IMR-90 (cell line): Measurements from ENCODE around the gene CREG2. TPM values are rescaled to one million over a fixed set of nuclear protein-coding genes. Genes with fewer than 3 reads are reported as not detected.

Experiments used
- ATAC-seq: fragments of 200-7000 bp; cut with Tn5 transposase; 2 replicates; pipeline ENCODE4 v1.9.1; 2020; ENCODE audit warnings: low read depth, mild to moderate bottlenecking, moderate library complexity
- BruUV-seq: library from RNA; stranded (reverse); fragments of 400-500 nt; replicated peaks from 2 replicates; lab custom pipeline; 2021; lab: Mats Ljungman, UMichigan
- CTCF ChIA-PET: fragments of 300-600 bp; formaldehyde crosslinking; extraction: SDS; loops from one replicate; lab custom pipeline; 2021; ENCODE audit warnings: antibody characterized with exemption; lab: Yijun Ruan, JAX
- POLR2A ChIA-PET: fragments of 300-600 bp; sonication (Branson Sonifier 250); formaldehyde crosslinking; loops from one replicate; lab custom pipeline; 2022; ENCODE audit warnings: antibody characterized with exemption; ENCODE audit not compliant: unreplicated experiment; lab: Charles Lee
- DNase-seq: peaks from one replicate; pipeline ENCODE4 v3.0.0; 2013
- H2AFZ ChIP-seq: replicated peaks from 2 replicates; pipeline ENCODE3; 2013; ENCODE audit warnings: low read length, mild to moderate bottlenecking; ENCODE audit not compliant: poor library complexity
- H2AK5ac ChIP-seq: 2 replicates; pipeline ENCODE4 v1.6.1; 2013; ENCODE audit warnings: low read depth, low read length, inconsistent platforms
- H2AK9ac ChIP-seq: replicated peaks from 2 replicates; pipeline ENCODE3; 2013; ENCODE audit warnings: mild to moderate bottlenecking, low read depth, low read length, moderate library complexity; ENCODE audit not compliant: poor library complexity
- H2BK120ac ChIP-seq: 2 replicates; pipeline ENCODE4 v1.6.1; 2013; ENCODE audit warnings: low read depth, low read length, inconsistent platforms
- H2BK15ac ChIP-seq: 3 replicates; pipeline ENCODE4 v1.6.1; 2013; ENCODE audit warnings: low read depth, low read length, inconsistent platforms
- H2BK20ac ChIP-seq: 2 replicates; pipeline ENCODE4 v1.6.1; 2013; ENCODE audit warnings: low read depth, mild to moderate bottlenecking, inconsistent platforms, low read length, moderate library complexity
- H2BK5ac ChIP-seq: 2 replicates; pipeline ENCODE4 v1.6.1; 2013; ENCODE audit warnings: mild to moderate bottlenecking, low read depth, low read length, inconsistent platforms; ENCODE audit not compliant: poor library complexity, severe bottlenecking
- H3K14ac ChIP-seq: replicated peaks from 2 replicates; pipeline ENCODE4 v1.6.1; 2013; ENCODE audit warnings: low read depth, low read length, inconsistent platforms
- H3K18ac ChIP-seq: 2 replicates; pipeline ENCODE4 v1.6.1; 2013; ENCODE audit warnings: low read depth, low read length, control low read depth
- H3K23ac ChIP-seq: 2 replicates; pipeline ENCODE4 v1.6.1; 2013; ENCODE audit warnings: low read depth, low read length, inconsistent platforms
- H3K27ac ChIP-seq: 2 replicates; pipeline ENCODE4 v1.5.1; 2013; ENCODE audit warnings: mild to moderate bottlenecking, control low read depth, low read length; ENCODE audit not compliant: insufficient read depth
- H3K27me3 ChIP-seq: 2 replicates; pipeline ENCODE4 v1.6.1; 2013; ENCODE audit warnings: low read length; ENCODE audit not compliant: control insufficient read depth, insufficient read depth
- H3K36me3 ChIP-seq: 2 replicates; pipeline ENCODE4 v1.6.1; 2013; ENCODE audit warnings: low read length, mixed read lengths; ENCODE audit not compliant: control insufficient read depth, insufficient read depth
- H3K4ac ChIP-seq: 2 replicates; pipeline ENCODE4 v1.6.1; 2013; ENCODE audit warnings: low read depth, low read length, inconsistent platforms
- H3K4me1 ChIP-seq: 2 replicates; pipeline ENCODE4 v1.6.1; 2013; ENCODE audit warnings: low read length, mixed read lengths; ENCODE audit not compliant: control insufficient read depth, insufficient read depth
- H3K4me2 ChIP-seq: 2 replicates; pipeline ENCODE4 v1.6.1; 2013; ENCODE audit warnings: low read depth, mild to moderate bottlenecking, control low read depth, low read length, moderate library complexity
- H3K4me3 ChIP-seq: 2 replicates; pipeline ENCODE4 v1.5.1; 2013; ENCODE audit warnings: low read depth, mild to moderate bottlenecking, control low read depth, low read length, moderate library complexity; ENCODE audit not compliant: insufficient read depth
- H3K56ac ChIP-seq: 2 replicates; pipeline ENCODE4 v1.6.1; 2013; ENCODE audit warnings: low read length, inconsistent platforms; ENCODE audit not compliant: insufficient read depth; ENCODE audit errors: extremely low read depth
- H3K79me1 ChIP-seq, 2 experiments: 2 replicates each; pipeline ENCODE4 v1.6.1; 2013; ENCODE audit warnings: low read length in 2 of 2, inconsistent platforms in 1 of 2, low read depth in 1 of 2
- H3K9ac ChIP-seq: 2 replicates; pipeline ENCODE4 v1.6.1; 2013; ENCODE audit warnings: low read depth, low read length, control low read depth
- H3K9me1 ChIP-seq: 2 replicates; pipeline ENCODE4 v1.6.1; 2013; ENCODE audit warnings: low read length, inconsistent platforms; ENCODE audit not compliant: insufficient read depth
- H3K9me3 ChIP-seq: 2 replicates; pipeline ENCODE4 v1.6.1; 2013; ENCODE audit warnings: low read length; ENCODE audit not compliant: control insufficient read depth, insufficient read depth
- H4K20me1 ChIP-seq: 2 replicates; pipeline ENCODE4 v1.6.1; 2013; ENCODE audit warnings: low read length, inconsistent platforms; ENCODE audit not compliant: insufficient read depth
- H4K5ac ChIP-seq: 2 replicates; pipeline ENCODE4 v1.6.1; 2013; ENCODE audit warnings: mild to moderate bottlenecking, low read depth, low read length, control low read depth
- H4K8ac ChIP-seq, 2 experiments: 2 replicates each; pipeline ENCODE4 v1.6.1; 2013; ENCODE audit warnings: low read depth in 2 of 2, low read length in 2 of 2, control low read depth in 1 of 2, inconsistent platforms in 1 of 2
- H4K91ac ChIP-seq: 2 replicates; pipeline ENCODE4 v1.6.1; 2013; ENCODE audit warnings: low read depth, low read length, inconsistent platforms; ENCODE audit not compliant: insufficient read depth
- BHLHE40 ChIP-seq: fragments of 150-350 bp; IDR thresholded peaks from 2 replicates; pipeline ENCODE4 v1.6.1; 2016; ENCODE audit warnings: mild to moderate bottlenecking, low read depth, low read length
- CEBPB ChIP-seq: IDR thresholded peaks from 2 replicates; pipeline ENCODE4 v1.6.1; 2012; ENCODE audit warnings: low read depth, low read length, improper control_type of control experiment
- CHD1 ChIP-seq: IDR thresholded peaks from 2 replicates; pipeline ENCODE4 v1.6.1; 2012; ENCODE audit warnings: low read depth, low read length, improper control_type of control experiment
- ELK1 ChIP-seq: fragments of 150-350 bp; IDR thresholded peaks from 2 replicates; pipeline ENCODE4 v1.6.1; 2016; ENCODE audit warnings: low read depth, mild to moderate bottlenecking, low read length, moderate library complexity, borderline replicate concordance
- FOS ChIP-seq: fragments of 150-350 bp; IDR thresholded peaks from 2 replicates; pipeline ENCODE4 v1.6.1; 2016; ENCODE audit warnings: low read depth, low read length
- MAFK ChIP-seq: IDR thresholded peaks from 2 replicates; pipeline ENCODE4 v1.6.1; 2012; ENCODE audit warnings: low read depth, low read length, improper control_type of control experiment
- MAZ ChIP-seq: IDR thresholded peaks from 2 replicates; pipeline ENCODE4 v1.6.1; 2012; ENCODE audit warnings: low read depth, mild to moderate bottlenecking, low read length, improper control_type of control experiment, moderate library complexity, borderline replicate concordance
- MXI1 ChIP-seq: IDR thresholded peaks from 2 replicates; pipeline ENCODE4 v1.6.1; 2012; ENCODE audit warnings: low read depth, mild to moderate bottlenecking, low read length, moderate library complexity, borderline replicate concordance
- NFE2L2 ChIP-seq: fragments of 150-350 bp; IDR thresholded peaks from 2 replicates; pipeline ENCODE4 v1.6.1; 2016; ENCODE audit warnings: low read depth, mild to moderate bottlenecking, low read length
- POLR2A ChIP-seq: IDR thresholded peaks from 2 replicates; pipeline ENCODE4 v1.6.1; 2012; ENCODE audit warnings: mild to moderate bottlenecking, low read depth, low read length
- RAD21 ChIP-seq: IDR thresholded peaks from 2 replicates; pipeline ENCODE4 v1.6.1; 2012; ENCODE audit warnings: low read length, improper control_type of control experiment
- RCOR1 ChIP-seq: IDR thresholded peaks from 2 replicates; pipeline ENCODE4 v1.6.1; 2012; ENCODE audit warnings: mild to moderate bottlenecking, low read length, improper control_type of control experiment; ENCODE audit not compliant: insufficient replicate concordance
- RFX5 ChIP-seq: IDR thresholded peaks from 2 replicates; pipeline ENCODE4 v1.8.0; 2012; ENCODE audit warnings: low read depth, mild to moderate bottlenecking, low read length, moderate library complexity
- SMC3 ChIP-seq: fragments of 150-350 bp; IDR thresholded peaks from 2 replicates; pipeline ENCODE4 v1.6.1; 2016; ENCODE audit warnings: low read depth, mild to moderate bottlenecking, antibody characterized with exemption, low read length, moderate library complexity
- WGBS, 2 experiments: methylation state at CpG; one replicate each; pipeline versions ENCODE4 v1.1.5 to v1.1.7; 2013; ENCODE audit warnings: missing lambda C conversion rate in 2 of 2; ENCODE audit not compliant: insufficient read length in 1 of 2; ENCODE audit errors: extremely low coverage in 2 of 2; 5-methylcytosine and 5-hydroxymethylcytosine counted together
- dilution Hi-C: fragments of 300-500 bp; cut with HindIII; formaldehyde crosslinking; loops from one replicate; pipeline ENCODE4 v1.14.3; 2018; ENCODE audit warnings: low sequenced_read_pairs; ENCODE audit not compliant: unreplicated experiment
- in situ Hi-C: fragments of 300-500 bp; cut with MboI; formaldehyde crosslinking; loops from 3 replicates; pipeline ENCODE4 v1.14.3; 2019; ENCODE audit warnings: low sequenced_read_pairs, inconsistent platforms, mixed read lengths
- intact Hi-C: fragments of 100-400 bp; cut with micrococcal nuclease; formaldehyde crosslinking; loops from 2 replicates; pipeline ENCODE4 v1.10.0; 2022
- polyA plus RNA-seq, 3 experiments: library from polyadenylated mRNA; depleted of rRNA; stranded (reverse); fragments of >200 nt; gene quantifications; 2 replicates each; pipeline ENCODE4 v1.2.3, GENCODE V29; 2012; ENCODE audit warnings: low replicate concordance in 1 of 3
- total RNA-seq: library from RNA; depleted of rRNA; stranded (reverse); fragments of >200 nt; gene quantifications from 2 replicates; pipeline ENCODE4 v1.2.3, GENCODE V29; 2012
- TF ChIP-seq, protein P1 (sequence below): conservative IDR thresholded peaks from 2 replicates; pipeline ENCODE4 v1.5.1; 2012; ENCODE audit warnings: mild to moderate bottlenecking, low read depth, low read length, improper control_type of control experiment
- TF ChIP-seq, protein P2 (sequence below): fragments of 150-350 bp; IDR thresholded peaks from 2 replicates; pipeline ENCODE4 v1.6.1; 2017; ENCODE audit warnings: mild to moderate bottlenecking, antibody characterized with exemption, low read length, low read depth

The CREG2 gene
- total and polyA plus RNA-seq, 2 of the 4 experiments (the other 2 are of a cell fraction) = 0.17 TPM; not detected in 1

DNA sequence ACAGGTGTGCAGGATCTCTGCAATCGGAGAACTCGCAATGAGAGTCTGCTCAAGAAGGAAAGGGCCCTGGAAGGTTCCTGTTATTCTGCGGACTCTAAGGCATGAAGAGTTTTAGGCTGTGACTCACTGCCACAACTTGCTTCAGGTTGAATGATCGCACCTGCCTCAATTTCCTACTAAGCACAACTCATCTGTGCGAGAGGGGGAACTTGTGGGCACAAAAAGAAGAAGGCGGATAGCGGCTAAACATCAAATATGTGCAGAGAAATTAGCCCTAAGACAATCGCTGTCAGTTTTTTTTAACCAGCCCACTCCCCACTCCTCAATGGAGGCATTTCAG lies 14.0 kb upstream of the CREG2 start:
- Histone ChIP-seq H3K9me3 (no peaks in the 10 kb centered on the region), H3K14ac (no peak overlapping the region), H2BK120ac (no peak overlapping the region), H3K4ac (no peak overlapping the region), H4K91ac (no peak overlapping the region), H4K8ac (no peak overlapping the region), H3K4me1 (no peaks in the 10 kb centered on the region), H4K5ac (no peak overlapping the region), H3K56ac (no peak overlapping the region), H3K18ac (no peak overlapping the region), H2BK20ac (no peak overlapping the region), H3K9me1 (no peaks in the 10 kb centered on the region), H3K79me1 (no peaks in the 10 kb centered on the region), H2AK5ac (no peak overlapping the region), H3K4me2 (no peak overlapping the region), H3K36me3 (no peaks in the 10 kb centered on the region), H3K23ac (no peak overlapping the region), H2BK5ac (no peak overlapping the region), H3K27me3 (no peaks in the 10 kb centered on the region), H3K9ac (no peak overlapping the region), H3K27ac (no peak overlapping the region), H3K4me3 (no peak overlapping the region), H4K20me1 (no peaks in the 10 kb centered on the region), H2AFZ (no peak overlapping the region), H2BK15ac (no peak overlapping the region), H2AK9ac (no peak overlapping the region)
- DNase-seq (no peak), ATAC-seq (no peak)
- dilution Hi-C loops = no loop called here
- intact Hi-C loops = no loop called here
- WGBS, 2 experiments = no CpG with 5 or more reads among the region's 8 CpGs
- CTCF ChIA-PET = no interaction called here
- TF ChIP-seq RFX5 (no peak), RAD21 (no peak), ELK1 (no peak), NFE2L2 (no peak), RCOR1 (no peak), MAFK (no peak), FOS (no peak), SMC3 (no peak), CHD1 (no peak), POLR2A (no peak), MXI1 (no peak), BHLHE40 (no peak), MAZ (no peak), CEBPB (no peak)
- TF ChIP-seq, protein P1, sequence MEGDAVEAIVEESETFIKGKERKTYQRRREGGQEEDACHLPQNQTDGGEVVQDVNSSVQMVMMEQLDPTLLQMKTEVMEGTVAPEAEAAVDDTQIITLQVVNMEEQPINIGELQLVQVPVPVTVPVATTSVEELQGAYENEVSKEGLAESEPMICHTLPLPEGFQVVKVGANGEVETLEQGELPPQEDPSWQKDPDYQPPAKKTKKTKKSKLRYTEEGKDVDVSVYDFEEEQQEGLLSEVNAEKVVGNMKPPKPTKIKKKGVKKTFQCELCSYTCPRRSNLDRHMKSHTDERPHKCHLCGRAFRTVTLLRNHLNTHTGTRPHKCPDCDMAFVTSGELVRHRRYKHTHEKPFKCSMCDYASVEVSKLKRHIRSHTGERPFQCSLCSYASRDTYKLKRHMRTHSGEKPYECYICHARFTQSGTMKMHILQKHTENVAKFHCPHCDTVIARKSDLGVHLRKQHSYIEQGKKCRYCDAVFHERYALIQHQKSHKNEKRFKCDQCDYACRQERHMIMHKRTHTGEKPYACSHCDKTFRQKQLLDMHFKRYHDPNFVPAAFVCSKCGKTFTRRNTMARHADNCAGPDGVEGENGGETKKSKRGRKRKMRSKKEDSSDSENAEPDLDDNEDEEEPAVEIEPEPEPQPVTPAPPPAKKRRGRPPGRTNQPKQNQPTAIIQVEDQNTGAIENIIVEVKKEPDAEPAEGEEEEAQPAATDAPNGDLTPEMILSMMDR = no peak
- TF ChIP-seq, protein P2, sequence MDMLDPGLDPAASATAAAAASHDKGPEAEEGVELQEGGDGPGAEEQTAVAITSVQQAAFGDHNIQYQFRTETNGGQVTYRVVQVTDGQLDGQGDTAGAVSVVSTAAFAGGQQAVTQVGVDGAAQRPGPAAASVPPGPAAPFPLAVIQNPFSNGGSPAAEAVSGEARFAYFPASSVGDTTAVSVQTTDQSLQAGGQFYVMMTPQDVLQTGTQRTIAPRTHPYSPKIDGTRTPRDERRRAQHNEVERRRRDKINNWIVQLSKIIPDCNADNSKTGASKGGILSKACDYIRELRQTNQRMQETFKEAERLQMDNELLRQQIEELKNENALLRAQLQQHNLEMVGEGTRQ = no peak
- POLR2A ChIA-PET = no interaction called here
- in situ Hi-C loops = loop anchor here (10.0 kb wide), 1 partner anchor 434 kb away; no protein-coding TSS in a partner anchor
- no TSS peak for BruUV-seq
